HG03432 (cell line): ENCODE data around the gene HS1BP3.

ENCODE experiments used
- ATAC-seq: cut with Tn5 transposase; IDR thresholded peaks from one replicate; pipeline ENCODE4 v1.9.1; 2021; ENCODE audit warnings: mild to moderate bottlenecking, moderate library complexity; ENCODE audit not compliant: unreplicated experiment

Gene HS1BP3

DNA sequence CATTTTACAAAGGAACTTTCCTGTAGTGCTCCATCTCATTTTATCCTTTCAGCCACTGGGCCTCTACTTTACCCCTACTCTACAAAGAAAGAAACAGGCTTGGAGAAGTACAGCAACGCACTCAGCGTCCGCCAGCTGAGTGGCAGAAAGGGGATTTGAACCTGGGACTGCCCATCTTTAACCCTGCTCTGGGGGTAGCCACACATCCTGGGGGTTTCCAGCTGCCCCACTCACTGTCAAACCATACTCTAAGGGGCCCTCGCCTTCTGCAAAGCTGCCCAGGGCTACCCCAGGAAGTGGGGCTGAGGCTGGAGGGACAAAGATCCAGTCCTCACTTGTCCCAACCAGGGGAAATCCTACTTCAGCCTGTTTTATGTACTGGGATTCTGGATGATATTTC is 17.9 kb downstream of the HS1BP3 start:
- no peak for ATAC-seq

DNA sequence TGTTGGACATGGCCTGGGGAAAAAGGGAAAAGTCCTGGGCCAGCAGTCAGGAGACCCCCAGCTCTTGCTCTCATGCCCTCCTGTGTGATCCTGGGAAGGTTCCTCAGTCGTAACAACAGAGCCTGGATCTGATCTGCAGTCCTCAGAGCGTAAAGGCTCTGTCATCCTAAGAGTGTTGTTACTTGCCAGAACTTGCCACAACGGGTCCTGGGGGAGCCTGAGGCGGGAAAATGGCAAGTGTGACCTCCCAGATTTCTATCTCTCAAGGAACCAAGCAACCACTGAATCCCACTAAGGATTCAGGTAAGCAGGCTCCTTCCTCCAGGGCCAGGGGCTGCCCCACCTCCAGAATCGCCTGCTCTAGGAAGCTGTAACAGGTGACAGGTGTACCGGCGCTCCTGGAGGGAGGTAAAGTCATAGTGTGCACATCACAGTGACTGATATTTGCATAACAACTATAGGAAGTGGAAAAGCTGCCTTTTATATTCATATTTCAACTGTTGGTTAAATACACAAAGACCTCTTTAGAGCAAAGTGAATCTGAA is 18.4 kb downstream of the HS1BP3 start:
- ATAC-seq, result no peak

DNA sequence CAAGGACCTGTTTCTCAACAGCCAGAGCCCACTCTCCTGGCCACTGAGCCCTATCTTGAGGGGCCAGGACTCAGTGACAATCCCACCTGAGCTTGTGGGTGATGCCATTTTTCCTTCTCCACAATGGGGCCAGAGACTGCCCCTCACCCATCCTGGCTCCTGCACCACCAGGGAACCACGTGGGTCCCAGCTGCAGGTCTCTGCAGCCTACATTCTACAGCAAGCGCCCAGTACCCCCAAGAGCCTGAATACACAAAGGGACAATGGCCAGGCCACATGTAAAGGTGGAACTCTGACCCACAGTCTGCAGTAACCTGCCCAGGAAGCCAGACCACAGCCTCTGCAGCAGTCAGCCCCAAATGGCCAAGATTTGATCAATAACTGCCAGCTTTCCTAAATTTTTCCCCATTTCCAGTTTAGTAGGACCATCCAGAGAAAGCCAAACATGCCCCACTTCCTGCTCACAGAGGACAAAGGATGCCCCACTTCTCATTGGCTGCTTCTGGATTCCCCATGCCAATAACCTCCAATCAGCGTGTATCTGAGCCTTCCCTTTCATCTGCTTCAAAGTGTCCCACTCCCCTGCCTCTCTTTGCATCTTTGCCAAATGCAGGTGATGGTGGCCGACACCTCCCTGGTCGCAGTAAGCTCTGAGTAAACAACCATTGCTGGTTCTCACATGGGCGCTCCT is 19.1 kb downstream of the HS1BP3 start:
- ATAC-seq, result no peak

DNA sequence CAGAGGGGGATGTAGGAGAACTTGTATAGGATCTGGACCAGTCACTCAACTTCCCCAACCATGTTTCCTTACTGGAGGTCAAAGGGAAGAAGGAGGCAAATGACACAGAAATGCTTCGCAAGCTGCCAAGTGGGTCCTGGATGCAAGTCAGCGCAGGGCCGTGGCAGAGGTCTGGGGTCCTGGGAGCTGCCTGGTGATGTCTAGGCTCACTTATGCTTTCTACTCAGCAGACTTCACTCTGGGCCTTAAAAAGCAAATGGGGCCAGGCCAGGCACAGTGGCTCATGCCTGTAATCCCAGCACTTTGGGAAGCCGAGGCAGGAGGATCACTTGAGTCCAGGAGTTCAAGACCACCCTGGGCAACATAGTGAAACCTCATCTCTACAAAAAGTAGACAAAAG is 19.9 kb downstream of the HS1BP3 start:
- no peak for ATAC-seq

DNA sequence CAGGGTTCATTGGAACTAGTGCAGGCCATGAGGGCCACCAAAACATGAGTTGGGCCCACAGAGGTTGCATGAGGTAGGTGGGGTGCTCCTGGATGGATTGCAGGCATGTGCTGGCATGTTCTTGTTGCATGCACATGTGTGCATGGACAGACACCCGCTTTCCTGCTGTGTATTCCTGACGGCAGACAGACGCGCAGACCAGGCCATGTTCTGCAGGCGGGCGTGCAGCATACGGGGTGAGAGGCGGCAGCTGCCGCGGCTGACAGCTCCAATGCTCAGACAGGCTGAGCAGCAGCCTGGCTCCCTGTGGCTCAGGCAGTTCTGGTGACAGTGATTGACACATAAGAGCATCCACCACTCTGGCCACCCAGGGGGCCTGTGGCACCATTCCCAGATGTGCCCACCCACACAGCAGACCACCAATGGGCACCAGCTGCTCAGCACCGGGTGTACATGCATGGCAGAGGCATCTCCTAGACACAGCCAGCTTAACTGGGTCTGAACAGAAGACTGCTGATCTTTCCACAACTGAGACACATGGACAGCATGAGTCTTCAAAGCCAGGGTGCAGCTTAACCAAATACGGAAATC is 21.2 kb downstream of the HS1BP3 start:
- ATAC-seq, result no peak

DNA sequence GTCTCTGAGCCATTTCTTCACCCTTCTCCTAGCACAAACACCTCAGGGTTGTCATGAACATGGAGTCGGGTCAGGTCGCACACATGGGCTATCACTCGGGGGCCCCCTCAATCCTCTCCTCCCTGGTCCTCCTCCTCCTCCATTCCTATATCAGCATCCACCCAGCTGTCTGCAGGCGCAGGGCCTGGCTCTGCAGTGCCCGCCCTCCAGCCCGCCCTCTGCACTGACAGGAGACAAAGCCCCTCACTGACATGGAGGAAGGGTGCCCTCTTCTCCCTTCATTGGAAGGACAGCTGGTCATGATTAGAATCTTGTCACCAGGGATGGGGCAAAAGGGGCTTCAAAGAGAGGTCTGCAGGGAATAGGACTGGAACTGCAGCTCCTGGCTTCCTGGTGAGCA is 21.7 kb downstream of the HS1BP3 start:
- ATAC-seq, result no peak

DNA sequence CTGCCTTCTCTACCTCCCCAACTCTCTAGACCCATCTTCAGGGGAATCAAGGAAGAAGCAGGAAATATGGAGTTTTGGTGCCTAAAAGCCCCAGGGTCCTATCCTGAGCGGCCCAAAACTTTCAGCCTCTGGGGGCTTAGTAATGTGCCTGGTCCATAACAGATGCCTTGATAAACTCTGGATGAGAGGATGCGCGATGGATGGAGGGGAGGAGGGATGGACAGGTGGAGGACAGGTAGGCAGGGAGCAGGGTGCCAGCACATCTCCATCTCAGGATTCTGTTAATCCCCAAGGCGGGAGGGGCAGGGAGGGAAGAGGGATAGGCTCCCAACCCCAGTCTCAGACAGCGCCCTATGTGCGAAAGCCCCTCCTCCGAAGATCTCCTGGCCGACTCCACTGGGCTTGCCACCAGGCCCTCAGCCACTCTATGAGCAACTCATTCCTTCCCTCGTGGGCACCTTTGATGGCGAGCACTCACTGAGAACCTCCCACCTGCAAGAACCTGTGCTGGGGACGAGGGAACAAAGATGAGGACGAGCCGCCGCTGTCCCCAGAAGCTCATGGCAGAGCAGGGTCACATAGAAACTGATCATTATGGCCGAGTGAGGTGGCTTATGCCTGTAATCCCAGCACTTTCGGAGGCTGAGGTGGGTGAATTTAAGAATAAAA is 23.1 kb downstream of the HS1BP3 start:
- ATAC-seq, result no peak

DNA sequence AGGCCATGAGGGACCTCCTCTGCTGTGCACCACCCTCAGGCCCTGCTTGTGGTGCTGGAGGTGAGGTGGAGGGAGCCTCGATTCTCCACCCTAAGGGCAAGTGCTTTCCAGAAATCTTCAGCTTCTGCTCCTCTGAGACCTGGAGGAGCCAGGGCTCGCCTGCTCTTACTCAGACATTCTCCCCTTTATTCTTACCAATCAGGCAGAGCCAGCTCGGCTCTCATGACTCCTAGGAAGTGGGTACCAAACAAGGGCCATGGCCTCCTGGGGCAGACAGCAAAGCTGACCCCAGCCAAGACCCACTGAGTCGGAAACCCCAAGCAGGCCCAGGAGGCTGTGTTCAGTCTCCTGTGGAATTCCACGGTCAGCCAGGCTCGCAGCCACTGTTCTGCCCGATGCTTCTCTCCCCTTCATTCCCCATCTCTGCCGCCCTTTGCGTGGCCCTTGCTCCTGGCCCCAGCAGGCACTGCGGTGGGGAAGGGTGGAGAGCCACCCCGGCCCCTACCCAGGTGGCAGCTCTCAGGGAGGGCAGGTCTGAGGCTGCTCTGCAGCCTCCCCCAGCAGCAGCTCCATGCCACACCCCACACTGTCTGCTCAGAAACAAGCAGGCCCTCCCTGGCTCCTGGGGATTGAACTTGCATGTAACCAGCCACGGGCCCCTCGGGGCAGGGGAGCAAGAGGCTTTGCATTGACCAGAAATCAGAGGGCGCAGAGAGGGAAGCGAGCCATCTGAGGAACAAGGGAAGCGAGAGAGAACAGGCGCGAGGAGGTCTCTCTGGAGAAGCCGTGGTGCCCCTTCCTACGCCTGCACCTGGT is 24.0 kb downstream of the HS1BP3 start:
- no peak for ATAC-seq

DNA sequence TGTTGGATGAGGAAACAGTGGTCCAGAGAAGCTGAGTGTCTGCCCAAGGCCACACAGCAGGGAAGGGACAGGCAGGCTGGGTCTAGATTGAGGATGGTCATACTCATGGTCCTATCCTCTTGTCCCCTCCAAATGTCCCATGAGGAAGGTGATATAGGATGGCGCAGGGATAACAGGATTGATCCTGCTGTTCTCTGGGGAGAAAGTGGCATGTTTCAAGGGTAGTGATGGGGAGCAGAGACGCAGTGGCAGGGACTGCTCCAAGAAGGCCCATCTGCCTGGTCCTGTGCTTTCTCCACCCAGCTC is 24.6 kb downstream of the HS1BP3 start:
- ATAC-seq, result no peak

DNA sequence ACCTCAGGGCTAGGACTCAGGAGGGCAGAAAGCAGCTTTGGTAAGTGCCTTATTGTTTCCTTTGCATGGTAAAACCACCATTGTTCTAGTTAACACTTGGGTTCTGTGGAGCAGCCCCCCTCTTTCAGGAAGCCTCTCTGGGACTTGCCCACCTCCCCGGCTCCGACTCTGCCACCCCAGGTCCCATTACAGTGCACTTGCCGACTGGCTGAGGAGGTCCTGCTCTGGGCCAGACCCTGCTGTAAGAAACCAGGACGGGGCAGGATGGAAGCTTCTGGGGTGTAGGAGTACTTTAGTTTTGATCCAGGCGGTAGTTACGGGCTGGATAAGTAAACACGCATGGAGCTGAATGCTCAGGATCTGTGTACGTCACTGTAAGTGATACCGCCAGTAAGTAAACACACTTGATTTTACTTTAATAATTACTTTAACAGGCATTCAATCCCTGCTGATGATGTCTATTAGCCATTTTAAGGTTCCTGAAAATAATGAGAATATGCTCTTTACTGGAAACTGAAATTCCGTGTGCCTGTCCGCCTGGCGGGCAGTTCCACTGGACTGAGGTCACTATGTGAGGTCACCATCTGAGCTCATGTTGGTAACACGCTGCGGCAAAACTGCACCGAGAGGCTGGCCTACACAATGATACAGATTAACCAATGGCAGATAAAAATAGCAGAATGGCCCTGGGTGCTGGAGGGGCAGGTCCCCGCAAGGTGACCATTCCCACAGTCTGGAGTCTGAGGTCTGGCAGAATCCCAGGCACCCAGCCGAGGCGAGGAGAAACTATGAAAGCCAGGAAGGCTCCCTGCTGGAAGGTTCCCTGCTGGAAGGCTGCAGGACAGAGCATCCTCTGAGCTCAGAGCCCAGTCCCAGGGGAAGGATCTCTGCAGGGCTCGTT is 25.2 kb downstream of the HS1BP3 start:
- ATAC-seq, result no peak

DNA sequence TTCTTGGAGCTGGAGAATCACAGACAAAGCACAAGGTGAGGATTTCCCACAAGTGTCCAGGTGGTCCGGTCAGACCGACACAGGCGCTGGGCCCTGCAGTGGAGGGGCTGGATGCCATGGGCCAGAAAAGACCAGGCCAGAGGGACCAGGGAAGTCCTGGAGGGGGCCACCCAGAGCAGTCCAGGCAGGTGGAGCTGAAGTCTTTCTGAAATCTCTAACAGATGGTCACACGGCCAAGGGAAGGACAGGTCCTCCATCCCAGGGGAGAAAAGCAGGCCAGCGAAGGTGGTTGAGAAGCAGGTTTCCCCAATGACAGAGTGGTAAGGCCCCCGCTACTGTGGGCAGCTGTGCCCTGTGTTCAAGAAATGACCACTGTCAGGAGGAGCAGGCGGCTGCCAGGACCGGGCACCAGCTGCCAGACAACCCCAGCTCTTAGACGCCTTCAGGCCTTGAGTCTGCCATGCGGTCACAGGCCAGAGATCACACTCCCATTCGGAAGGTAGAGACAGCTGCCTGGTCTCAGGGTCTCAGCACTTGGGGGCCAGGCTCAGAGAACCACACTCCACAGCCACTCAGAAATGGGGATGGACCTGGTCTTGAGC is 25.9 kb downstream of the HS1BP3 start:
- ATAC-seq, result no peak

DNA sequence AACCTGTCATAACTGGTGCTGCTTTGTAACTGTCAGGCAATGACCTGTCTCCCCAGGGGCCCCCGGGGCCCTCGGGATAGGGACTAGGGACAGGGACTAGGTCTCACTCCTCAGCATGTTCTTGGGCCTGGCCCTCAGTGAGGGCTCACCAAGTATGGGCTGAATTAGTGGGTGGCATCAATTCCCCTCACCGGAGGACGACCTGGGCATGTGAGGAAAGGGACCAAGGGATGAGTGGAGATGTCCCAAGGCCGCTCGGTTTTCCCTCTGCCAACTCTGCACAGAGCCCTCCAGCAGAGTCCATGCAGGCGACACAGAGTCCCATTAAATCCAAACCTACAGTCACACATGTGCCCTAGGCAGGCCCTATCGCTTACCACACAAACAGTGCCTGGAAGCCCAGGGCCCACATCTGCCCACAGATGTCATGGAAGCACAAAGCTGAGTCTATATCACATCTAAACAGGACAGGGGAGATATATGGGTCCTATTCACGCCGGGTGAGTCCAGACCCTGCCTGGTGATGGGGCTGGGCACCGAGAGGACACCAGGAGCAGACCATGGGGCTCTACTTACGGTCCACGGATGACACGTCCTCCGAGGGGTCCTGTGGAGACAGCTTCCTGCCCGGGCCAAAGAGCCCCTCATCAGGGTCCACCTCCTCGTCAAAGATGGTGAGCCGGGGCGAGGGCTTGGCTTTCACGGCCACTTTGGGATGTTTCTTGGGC is 26.6 kb downstream of the HS1BP3 start:
- no peak for ATAC-seq

DNA sequence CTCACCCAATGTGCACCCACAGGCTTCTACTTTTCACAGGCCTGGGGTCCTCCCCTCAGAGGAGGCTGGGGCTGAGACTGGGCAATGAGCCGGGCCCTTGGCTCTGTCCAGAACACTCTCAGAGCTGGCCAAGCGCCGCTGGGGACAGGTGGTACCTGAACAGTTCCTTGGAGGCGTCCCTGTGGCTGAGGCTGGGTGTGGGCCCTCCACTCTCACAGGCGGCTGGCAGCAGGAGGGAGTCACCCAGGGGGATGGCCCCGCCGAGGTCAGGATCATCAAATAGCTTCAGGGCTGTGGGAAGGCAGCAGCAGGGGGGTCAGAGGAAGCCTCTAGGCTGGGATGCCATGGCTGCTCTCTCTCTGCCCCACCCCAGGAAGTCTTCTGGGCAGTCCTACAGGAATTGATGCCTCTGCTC is 27.1 kb downstream of the HS1BP3 start:
- no peak for ATAC-seq

DNA sequence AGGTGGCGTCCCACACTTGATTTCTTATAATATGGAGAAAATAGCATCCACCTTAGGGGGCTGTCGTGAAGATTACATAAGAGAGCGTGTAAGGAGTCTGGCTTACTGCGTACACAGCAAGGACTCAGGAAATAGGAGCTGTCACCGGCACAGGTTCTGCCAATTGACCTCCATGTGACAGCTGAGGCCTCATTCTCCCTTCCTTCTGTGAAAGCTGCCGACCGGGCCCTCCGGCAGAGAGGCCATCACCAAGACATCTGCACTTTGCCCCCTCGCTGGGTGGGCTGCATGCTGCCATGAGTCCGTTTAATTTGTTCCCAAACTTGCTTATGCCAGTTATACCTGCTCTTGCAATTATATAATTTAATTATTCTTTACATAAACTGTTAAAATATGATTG is 27.7 kb downstream of the HS1BP3 start:
- ATAC-seq, result no peak

DNA sequence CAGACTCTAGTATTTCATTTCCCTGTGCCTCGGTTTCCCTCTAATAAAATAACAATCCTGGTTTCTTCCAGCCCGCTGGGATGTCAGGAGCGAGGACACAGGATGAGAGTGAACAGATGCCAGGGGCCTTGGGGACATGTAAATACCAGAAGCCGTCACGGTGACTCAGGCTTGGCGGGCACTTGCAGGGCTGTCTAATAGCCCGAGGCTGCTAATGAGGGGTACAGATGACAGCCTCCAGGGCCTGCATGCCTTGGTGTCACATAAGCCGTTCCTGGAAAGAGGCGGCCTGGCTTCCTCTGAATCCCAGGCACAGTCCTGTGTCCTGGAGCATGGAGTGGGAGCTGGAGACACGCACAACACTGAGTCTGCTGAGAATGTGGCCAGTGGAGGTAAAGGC is 28.2 kb downstream of the HS1BP3 start:
- no peak for ATAC-seq

DNA sequence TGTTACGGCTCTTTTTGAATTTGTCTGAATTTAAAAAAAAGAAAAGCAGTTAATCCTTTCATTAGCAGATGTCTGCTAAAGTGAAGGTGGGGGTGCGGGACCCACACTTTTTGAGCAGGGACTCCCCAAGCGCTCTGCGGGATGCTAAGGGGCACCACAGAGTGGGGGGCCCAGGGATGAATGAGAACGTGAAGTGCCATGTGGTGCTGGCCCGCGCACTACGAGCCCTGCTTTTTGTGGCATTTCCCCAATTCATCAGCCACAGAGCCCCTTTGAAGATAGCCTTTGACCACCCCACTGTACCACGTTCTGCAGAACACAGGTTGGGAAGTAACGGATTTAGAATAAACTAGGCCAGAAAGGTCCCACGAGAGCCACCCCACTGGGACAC is 28.6 kb downstream of the HS1BP3 start:
- no peak for ATAC-seq

DNA sequence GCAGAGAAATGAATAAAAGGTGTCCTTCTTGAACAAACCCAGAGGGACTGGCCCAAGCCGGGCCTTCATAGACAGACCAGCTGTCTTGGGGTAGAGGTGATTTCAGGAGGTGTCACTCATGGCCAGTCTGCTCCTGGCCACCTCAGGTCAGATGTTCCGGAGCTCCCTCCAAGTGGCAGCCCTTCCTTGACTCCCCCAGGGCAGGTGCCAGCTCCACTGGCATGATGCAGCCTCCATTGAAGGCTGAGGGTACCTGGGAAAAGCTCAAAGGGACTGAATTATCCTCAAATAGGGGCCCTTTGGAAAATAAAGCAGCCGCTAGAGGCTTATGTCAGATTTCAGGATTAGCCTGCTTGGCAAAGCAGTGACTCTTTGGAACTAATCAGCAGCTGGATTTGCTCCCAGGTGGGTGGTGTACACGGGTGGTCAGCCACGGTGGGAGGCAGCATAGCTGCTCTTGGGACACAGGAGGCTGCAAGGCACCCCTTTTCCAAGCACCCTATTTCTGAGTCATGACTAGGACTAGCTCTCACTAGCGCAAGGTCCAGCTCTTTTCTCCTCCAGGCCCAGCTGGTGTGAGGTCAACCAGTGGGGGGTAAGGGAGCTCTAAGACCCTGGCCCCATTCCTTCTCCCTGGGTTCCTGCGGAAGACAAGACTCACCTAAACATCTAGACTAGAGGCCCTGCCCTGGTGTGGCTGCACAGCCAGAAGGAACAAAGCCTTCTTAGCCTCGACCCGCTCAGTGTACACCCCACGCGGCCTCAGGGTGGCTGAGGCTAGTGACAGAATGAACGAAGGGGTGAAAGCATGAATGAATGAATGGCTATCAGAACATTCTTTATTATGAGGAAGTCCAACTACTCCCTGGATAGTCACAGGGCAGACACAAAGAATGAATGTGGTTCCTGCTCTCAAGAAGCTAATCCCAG is 29.3 kb downstream of the HS1BP3 start:
- no peak for ATAC-seq

DNA sequence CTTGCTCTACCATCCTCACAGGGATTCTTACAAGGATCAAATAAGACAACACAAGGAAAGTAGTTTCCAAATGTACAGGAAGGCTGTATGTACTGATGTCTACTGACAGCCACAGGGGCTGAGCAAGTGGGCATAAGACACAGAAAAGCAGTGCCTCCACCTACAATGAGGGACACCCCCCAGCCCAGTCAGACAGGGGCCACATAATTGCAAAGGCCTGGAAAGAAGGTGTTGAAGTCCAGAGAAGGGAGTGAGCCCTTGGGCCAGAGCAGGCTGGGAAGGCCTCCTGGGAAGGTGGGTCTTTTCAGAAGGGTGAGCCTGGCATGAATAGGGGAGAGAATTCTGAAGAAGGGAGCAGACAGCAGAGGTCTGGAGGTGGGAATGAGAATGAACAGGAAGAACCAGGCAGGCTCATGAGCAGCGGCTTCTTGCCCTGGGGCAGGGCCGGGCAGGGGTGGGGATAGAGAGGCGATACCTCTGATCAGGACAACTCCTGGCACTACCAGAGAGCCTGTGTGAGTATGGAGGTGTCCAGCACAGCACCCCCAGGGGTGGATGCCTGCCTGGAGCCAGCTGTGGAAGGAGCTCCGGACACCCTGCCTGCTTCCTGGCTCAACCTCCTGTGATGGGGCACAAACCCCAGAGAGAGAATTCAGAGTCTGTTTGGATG is 30.1 kb downstream of the HS1BP3 start:
- no peak for ATAC-seq
